H9 (cell line): ENCODE results near the gene PITHD1. TPM values are rescaled to one million over a fixed set of nuclear protein-coding genes. Genes with fewer than 3 reads are reported as not detected.

Experiments used
- DNase-seq: peaks from one replicate; pipeline ENCODE4 v3.0.0-alpha.2; 2017
- H2AFZ ChIP-seq: one replicate; pipeline ENCODE4 v1.6.1; 2013; ENCODE audit warnings: mild to moderate bottlenecking, low read length, control low read depth, moderate library complexity
- H2AK5ac ChIP-seq: 2 replicates; pipeline ENCODE4 v1.6.1; 2013; ENCODE audit warnings: low read length, control low read depth, mixed read lengths; ENCODE audit not compliant: insufficient read length
- H2BK120ac ChIP-seq: one replicate; pipeline ENCODE4 v1.6.1; 2013; ENCODE audit warnings: low read depth, mild to moderate bottlenecking, low read length, control low read depth, inconsistent platforms; ENCODE audit not compliant: poor library complexity, severe bottlenecking
- H2BK12ac ChIP-seq: 2 replicates; pipeline ENCODE4 v1.6.1; 2013; ENCODE audit warnings: low read length, control low read depth, mixed read lengths, low read depth; ENCODE audit not compliant: insufficient read length
- H2BK15ac ChIP-seq: 2 replicates; pipeline ENCODE4 v1.6.1; 2013; ENCODE audit warnings: low read depth, low read length, control low read depth
- H2BK20ac ChIP-seq: one replicate; pipeline ENCODE4 v1.6.1; 2013; ENCODE audit warnings: low read depth, mild to moderate bottlenecking, low read length, control low read depth, inconsistent platforms; ENCODE audit not compliant: poor library complexity, severe bottlenecking
- H2BK5ac ChIP-seq: 2 replicates; pipeline ENCODE4 v1.6.1; 2013; ENCODE audit warnings: low read length, control low read depth, mixed read lengths; ENCODE audit not compliant: insufficient read length
- H3K14ac ChIP-seq: 2 replicates; pipeline ENCODE4 v1.6.1; 2013; ENCODE audit warnings: low read length, control low read depth; ENCODE audit not compliant: insufficient read depth
- H3K18ac ChIP-seq: 2 replicates; pipeline ENCODE4 v1.6.1; 2013; ENCODE audit warnings: low read depth, mild to moderate bottlenecking, mixed read lengths, low read length, control low read depth; ENCODE audit not compliant: insufficient read length
- H3K23ac ChIP-seq: 2 replicates; pipeline ENCODE4 v1.6.1; 2013; ENCODE audit warnings: low read length, control low read depth, mixed read lengths, low read depth; ENCODE audit not compliant: insufficient read length
- H3K23me2 ChIP-seq: 2 replicates; pipeline ENCODE4 v1.6.1; 2013; ENCODE audit warnings: low read depth, mild to moderate bottlenecking, mixed read lengths, low read length, control low read depth; ENCODE audit not compliant: insufficient read length, poor library complexity, severe bottlenecking
- H3K27ac ChIP-seq: 2 replicates; pipeline ENCODE4 v1.5.1; 2013; ENCODE audit warnings: low read length, control low read depth, mixed read lengths, low read depth; ENCODE audit not compliant: insufficient read length
- H3K27me3 ChIP-seq: 2 replicates; pipeline ENCODE4 v1.6.1; 2013; ENCODE audit warnings: low read length, control low read depth, inconsistent platforms; ENCODE audit not compliant: insufficient read depth
- H3K4ac ChIP-seq: 2 replicates; pipeline ENCODE4 v1.6.1; 2013; ENCODE audit warnings: low read depth, mild to moderate bottlenecking, control low read depth, inconsistent platforms, low read length, moderate library complexity
- H3K4me1 ChIP-seq: 2 replicates; pipeline ENCODE4 v1.6.1; 2013; ENCODE audit warnings: low read length, control low read depth, inconsistent platforms; ENCODE audit not compliant: insufficient read depth
- H3K4me2 ChIP-seq: 2 replicates; pipeline ENCODE4 v1.6.1; 2013; ENCODE audit warnings: low read length, control low read depth, mixed read lengths; ENCODE audit not compliant: insufficient read length, insufficient read depth
- H3K56ac ChIP-seq: 2 replicates; pipeline ENCODE4 v1.6.1; 2013; ENCODE audit warnings: low read depth, mild to moderate bottlenecking, mixed read lengths, low read length, control low read depth; ENCODE audit not compliant: insufficient read length
- H3K79me1 ChIP-seq: 2 replicates; pipeline ENCODE4 v1.6.1; 2013; ENCODE audit warnings: low read depth, mild to moderate bottlenecking, moderate library complexity, low read length, control low read depth, inconsistent platforms; ENCODE audit not compliant: insufficient read depth, poor library complexity, severe bottlenecking
- H3K79me2 ChIP-seq: 2 replicates; pipeline ENCODE4 v1.6.1; 2013; ENCODE audit warnings: low read length, control low read depth, inconsistent platforms; ENCODE audit not compliant: insufficient read depth
- H3K9ac ChIP-seq: 2 replicates; pipeline ENCODE4 v1.6.1; 2013; ENCODE audit warnings: low read length, control low read depth, mixed read lengths; ENCODE audit not compliant: insufficient read length; ENCODE audit errors: extremely low read depth
- H3K9me3 ChIP-seq: one replicate; pipeline ENCODE4 v1.6.1; 2013; ENCODE audit warnings: low read depth, low read length, inconsistent platforms; ENCODE audit not compliant: control insufficient read depth
- H3T11ph ChIP-seq: one replicate; pipeline ENCODE4 v1.6.1; 2013; ENCODE audit warnings: mild to moderate bottlenecking, low read length, control low read depth, inconsistent platforms
- H4K20me1 ChIP-seq: one replicate; pipeline ENCODE4 v1.6.1; 2013; ENCODE audit not compliant: control insufficient read depth, insufficient read length, insufficient read depth
- H4K5ac ChIP-seq: 2 replicates; pipeline ENCODE4 v1.6.1; 2013; ENCODE audit warnings: low read depth, mild to moderate bottlenecking, mixed read lengths, low read length, control low read depth; ENCODE audit not compliant: insufficient read length
- H4K8ac ChIP-seq: replicated peaks from 2 replicates; pipeline ENCODE4 v1.6.1; 2013; ENCODE audit warnings: low read length, control low read depth, mixed read lengths, low read depth; ENCODE audit not compliant: insufficient read length
- H4K91ac ChIP-seq: 2 replicates; pipeline ENCODE4 v1.6.1; 2013; ENCODE audit warnings: low read depth, mild to moderate bottlenecking, moderate library complexity, mixed read lengths, low read length, control low read depth; ENCODE audit not compliant: insufficient read length
- H3K27ac Mint-ChIP-seq, 3 experiments: 2 replicates in 2 of 3; 3 replicates in 1 of 3; pipeline ENCODE4 v1.8.0; 2020 to 2021; ENCODE audit warnings: mixed read lengths in 3 of 3, mild to moderate bottlenecking in 1 of 3, moderate library complexity in 1 of 3
- H3K27me3 Mint-ChIP-seq: 2 replicates; pipeline ENCODE4 v1.8.0; 2021; ENCODE audit warnings: low read depth, mild to moderate bottlenecking, moderate library complexity, mixed read lengths
- H3K36me3 Mint-ChIP-seq, 3 experiments: 2 replicates in 2 of 3; 3 replicates in 1 of 3; pipeline ENCODE4 v1.8.0; 2020 to 2021; ENCODE audit warnings: low read depth in 3 of 3, mixed read lengths in 3 of 3; ENCODE audit not compliant: insufficient read depth in 1 of 3
- H3K4me1 Mint-ChIP-seq, 2 experiments: 2 replicates each; pipeline ENCODE4 v1.8.0; 2020; ENCODE audit warnings: mixed read lengths in 2 of 2
- H3K4me3 Mint-ChIP-seq, 2 experiments: 2 replicates in 1 of 2; 3 replicates in 1 of 2; pipeline ENCODE4 v1.8.0; 2020 to 2021; ENCODE audit warnings: mild to moderate bottlenecking in 2 of 2, mixed read lengths in 2 of 2, moderate library complexity in 1 of 2
- H3K9me3 Mint-ChIP-seq, 2 experiments: 2 replicates in 1 of 2; 3 replicates in 1 of 2; pipeline ENCODE4 v1.8.0; 2020; ENCODE audit warnings: mild to moderate bottlenecking in 2 of 2, mixed read lengths in 2 of 2, moderate library complexity in 1 of 2
- WGBS: extraction: QIAGEN DNeasy Blood & Tissue Kit; methylation state at CpG from one replicate; pipeline ENCODE4 v1.1.7; 2013; ENCODE audit warnings: missing lambda C conversion rate, low lambda C conversion rate, mixed read lengths; ENCODE audit not compliant: insufficient read length; ENCODE audit errors: extremely low coverage; 5-methylcytosine and 5-hydroxymethylcytosine counted together
- total RNA-seq: library from RNA; stranded (reverse); gene quantifications from 2 replicates; pipeline ENCODE4 v1.2.1, GENCODE V29; 2021
- TF ChIP-seq, protein P1 (sequence below): fragments of 200-600 bp; sonication (generic); conservative IDR thresholded peaks from 3 replicates; pipeline ENCODE4 v1.8.0; 2021; ENCODE audit warnings: antibody characterized with exemption, mild to moderate bottlenecking

PITHD1 gene
- total RNA-seq, 1 experiment from 2014 or later = 92.0 TPM

DNA sequence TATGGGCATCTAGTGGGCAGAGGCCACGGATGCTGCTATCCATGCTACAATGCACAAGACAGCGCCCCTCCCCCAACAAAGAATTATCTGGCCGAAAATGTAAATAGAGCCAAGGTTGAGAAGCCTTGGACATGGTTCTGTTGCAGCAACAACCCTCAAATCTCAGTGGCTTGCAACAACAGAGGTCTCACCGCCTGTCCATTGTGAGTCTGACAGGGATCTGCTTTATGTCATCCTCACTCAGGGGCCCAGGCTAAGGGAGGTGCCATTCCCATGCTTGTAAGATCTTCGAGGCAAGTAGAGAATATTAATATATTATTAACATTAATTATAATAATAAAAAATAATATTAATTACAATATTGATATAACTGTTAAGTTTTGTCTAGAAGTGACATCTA lies 9.5 kb upstream of the PITHD1 start:
- Histone ChIP-seq H2BK15ac (no peak overlapping the region), H3K79me1 (no peaks in the 10 kb centered on the region), H3K23ac (no peak overlapping the region), H3K56ac (no peak overlapping the region), H3K9ac (no peak overlapping the region), H3K18ac (no peak overlapping the region), H4K5ac (no peak overlapping the region), H3T11ph (no peak overlapping the region), H2BK12ac (no peak overlapping the region), H3K4me1 (no peaks in the 10 kb centered on the region), H3K23me2 (no peaks in the 10 kb centered on the region), H3K27me3 (no peaks in the 10 kb centered on the region), H2BK120ac (no peak overlapping the region), H2BK20ac (no peak overlapping the region), H2BK5ac (no peak overlapping the region), H3K4ac (no peak overlapping the region), H3K14ac (no peak overlapping the region), H3K9me3 (no peaks in the 10 kb centered on the region), H3K27ac (no peak overlapping the region), H2AK5ac (no peak overlapping the region), H2AFZ (no peak overlapping the region), H3K79me2 (no peaks in the 10 kb centered on the region), H4K8ac (no peak overlapping the region), H4K20me1 (no peaks in the 10 kb centered on the region), H3K4me2 (no peak overlapping the region), H4K91ac (no peak overlapping the region)
- Mint-ChIP-seq H3K4me1 (peaks cover 0 to 2% of the 10 kb centered on the region in 2 experiments; a peak in 1 of 4 replicates), H3K4me3 (no peak overlapping the region), H3K9me3 (no peaks in the 10 kb centered on the region), H3K27me3 (no peaks in the 10 kb centered on the region), H3K36me3 (peaks cover 1 to 30% (median 20%) of the 10 kb centered on the region in 3 experiments; a peak in 5 of 7 replicates), H3K27ac (no peak overlapping the region)
- TF ChIP-seq, protein P1, sequence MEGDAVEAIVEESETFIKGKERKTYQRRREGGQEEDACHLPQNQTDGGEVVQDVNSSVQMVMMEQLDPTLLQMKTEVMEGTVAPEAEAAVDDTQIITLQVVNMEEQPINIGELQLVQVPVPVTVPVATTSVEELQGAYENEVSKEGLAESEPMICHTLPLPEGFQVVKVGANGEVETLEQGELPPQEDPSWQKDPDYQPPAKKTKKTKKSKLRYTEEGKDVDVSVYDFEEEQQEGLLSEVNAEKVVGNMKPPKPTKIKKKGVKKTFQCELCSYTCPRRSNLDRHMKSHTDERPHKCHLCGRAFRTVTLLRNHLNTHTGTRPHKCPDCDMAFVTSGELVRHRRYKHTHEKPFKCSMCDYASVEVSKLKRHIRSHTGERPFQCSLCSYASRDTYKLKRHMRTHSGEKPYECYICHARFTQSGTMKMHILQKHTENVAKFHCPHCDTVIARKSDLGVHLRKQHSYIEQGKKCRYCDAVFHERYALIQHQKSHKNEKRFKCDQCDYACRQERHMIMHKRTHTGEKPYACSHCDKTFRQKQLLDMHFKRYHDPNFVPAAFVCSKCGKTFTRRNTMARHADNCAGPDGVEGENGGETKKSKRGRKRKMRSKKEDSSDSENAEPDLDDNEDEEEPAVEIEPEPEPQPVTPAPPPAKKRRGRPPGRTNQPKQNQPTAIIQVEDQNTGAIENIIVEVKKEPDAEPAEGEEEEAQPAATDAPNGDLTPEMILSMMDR = no peak
- DNase-seq = no peak
- WGBS = no CpG with 5 or more reads among the region's 5 CpGs
